NCI-H446 (cell line): Measurements from ENCODE around the gene TAPBP.

Experiments
- DNase-seq, 2 experiments: peaks; one replicate each; lab custom pipeline; 2025; lab: John Stamatoyannopoulos, UW

Gene TAPBP

DNA sequence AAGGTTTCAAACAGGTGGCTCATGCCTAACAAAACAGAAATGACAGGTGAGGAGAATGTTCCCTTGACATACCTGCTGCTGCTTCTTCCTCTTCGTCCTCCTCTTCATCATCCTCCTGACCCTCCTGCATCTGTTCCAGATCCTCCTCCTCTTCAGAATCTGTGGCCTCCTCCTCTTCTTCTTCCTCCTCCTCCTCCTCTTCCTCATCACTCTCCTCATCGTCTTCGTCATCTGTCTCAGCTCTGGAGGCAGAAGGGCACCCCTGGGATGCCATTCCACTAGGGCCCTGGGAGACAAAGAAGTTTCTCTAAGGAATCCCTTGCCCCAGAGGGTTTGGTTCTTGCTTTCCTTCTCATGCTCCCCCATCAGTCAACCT lies 6.0 kb upstream of the TAPBP start:
- DNase-seq: no peak

GRCh38 chr6:33318426-33319073 lies 4.7 kb upstream of the TAPBP start:
- DNase-seq: no peak

DNA sequence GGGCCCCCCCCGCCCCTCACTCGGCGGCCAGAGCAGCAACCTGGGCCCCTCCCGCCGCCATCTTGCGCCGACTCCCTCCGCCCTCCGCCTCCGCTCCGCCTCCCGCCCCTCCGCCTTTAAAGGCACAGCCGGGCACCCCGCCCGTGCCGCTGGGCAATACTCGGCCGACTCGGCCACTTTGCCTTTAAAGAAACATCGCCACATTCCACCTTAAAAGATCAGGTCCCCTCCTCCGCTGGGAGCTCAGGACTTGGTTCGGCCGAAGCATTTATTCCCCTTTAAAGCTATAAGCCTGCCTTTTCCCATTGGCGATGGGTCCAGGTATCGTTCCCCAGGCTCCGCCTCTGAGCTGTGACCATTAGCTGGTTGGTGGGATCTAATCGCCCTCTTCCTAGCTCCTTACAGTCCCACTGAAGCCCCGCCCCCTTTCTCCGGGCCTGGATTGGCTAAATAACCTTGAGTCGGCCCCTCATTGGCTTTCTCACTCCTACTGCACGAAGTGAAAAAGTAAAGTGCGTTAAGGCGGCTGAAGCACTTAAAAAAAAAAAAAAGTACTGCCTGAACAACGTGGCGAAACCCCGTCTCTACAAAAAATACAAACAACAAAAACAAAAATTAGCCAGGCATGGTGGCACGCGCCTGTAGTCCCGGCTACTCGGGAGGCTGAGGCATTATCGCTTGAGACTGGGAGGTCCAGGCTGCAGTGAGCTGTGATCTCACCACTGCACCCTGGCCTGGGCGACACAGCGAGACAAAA lies 4.0 kb upstream of the TAPBP start, which contains the start of gene ZBTB22:
Gene ZBTB22, minus strand, starts transcription at position 76 of the 757 bp plus-strand sequence. CDS start 828 bp downstream, outside the sequence.
- peak; percentile 96 to 98 for DNase-seq

- no peak for DNase-seq
These were observed 3.5 kb upstream of the TAPBP start for GRCh38 chr6:33317419-33317668.

GRCh38 chr6:33316603-33317418 lies 2.9 kb upstream of the TAPBP start:
- no peak for DNase-seq

DNA sequence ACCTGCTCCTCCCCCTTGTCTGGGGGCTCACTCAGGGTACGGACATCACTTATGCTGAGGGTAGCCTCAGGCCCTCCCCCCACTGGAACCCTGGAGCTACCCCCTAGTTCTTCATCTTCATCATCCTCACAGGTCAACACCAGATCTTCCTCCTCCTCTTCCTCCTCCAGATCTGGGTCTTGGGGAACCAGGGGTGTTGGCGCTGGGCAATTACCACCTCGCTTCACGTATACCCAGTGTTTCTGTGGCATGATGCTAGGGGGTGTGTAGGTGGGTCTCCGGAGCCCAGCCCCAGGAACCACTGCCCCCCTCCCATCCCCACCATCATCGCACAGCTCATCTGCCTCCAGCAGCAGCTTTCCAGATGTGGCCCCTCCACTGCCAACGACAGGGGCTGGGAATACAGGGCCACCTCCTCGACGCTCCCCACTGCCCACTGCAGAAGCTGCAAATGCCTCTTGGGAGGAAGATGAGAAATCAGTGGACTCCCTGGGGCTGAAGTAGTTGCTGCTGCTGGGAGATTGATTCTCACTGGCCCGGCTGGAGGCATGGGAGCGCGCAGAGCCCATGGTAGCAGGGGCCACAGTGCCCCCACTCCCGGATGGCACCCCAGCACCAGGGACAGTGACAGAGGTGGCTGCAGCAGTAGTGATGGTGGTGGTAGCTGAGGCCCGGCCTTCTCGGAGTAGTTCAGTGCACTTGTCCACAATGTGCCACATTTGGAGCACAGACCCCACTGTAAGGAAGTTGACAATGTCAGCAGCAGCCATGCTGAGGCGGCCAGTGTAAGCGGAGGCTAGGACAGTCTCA lies 2.1 kb upstream of the TAPBP start:
- no peak for DNase-seq

DNA sequence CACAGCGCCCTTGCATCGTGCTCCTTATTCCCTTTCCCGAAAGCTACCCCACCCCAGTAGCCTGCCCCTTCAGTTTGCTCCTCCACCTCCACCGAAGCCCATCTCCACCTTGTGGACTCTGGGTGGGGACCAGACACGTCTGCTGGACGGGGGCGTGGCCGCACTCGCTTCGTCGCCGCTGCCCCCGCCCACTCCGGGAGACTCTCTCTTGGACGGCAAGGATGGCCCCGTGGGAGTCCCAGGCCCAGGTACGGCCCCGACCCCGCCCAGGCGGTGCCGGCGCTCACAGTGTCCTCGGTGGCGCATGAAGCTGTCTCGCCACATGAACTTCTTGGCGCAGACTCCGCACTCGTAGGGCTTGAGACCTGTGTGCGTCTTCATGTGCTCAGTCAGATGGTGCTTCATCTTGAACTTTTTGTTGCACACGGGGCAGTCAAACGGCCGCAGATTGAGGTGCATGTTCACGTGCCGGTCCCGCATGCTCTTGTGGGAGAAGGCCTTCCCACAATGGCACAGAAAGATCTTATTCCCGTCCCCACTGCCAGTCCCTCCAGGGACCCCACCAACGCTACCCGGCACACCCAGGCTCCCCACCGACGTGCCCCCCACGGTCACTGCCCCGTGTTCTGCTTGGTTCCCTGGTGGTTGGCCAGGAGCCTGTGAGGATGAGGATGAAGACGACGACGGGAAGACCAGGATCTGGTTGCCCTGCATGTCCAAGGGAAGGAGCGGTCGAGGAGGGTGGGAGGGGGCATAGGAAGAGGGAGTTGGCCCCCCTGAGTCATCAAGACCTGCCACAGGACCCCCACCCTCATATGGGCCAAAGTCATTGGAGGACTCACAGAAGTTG lies 1.3 kb upstream of the TAPBP start:
- no peak for DNase-seq

DNA sequence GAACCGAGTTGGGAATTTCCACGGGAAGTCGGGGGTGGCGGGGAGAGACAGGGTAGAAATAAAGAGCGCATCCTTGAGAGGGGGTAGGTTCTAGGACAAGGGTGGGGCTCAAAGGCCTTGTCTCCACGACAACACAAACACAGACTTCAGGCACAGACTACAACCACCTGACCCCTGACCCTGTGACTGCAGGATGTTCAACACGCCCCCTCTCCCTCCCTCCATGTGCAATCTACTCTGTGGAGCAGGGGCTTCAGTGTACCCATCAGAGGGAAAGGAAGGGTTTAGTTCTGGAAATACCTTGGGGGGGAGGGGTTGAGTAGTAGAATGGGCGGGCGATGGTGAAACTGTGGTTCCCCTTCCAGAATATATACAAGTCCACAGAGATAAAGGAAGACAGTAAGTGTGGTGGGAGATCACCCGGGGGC lies 651 bp upstream of the TAPBP start:
- no peak for DNase-seq

GRCh38 chr6:33313105-33313708 lies 671 bp downstream of the TAPBP start:
- DNase-seq: no peak

DNA sequence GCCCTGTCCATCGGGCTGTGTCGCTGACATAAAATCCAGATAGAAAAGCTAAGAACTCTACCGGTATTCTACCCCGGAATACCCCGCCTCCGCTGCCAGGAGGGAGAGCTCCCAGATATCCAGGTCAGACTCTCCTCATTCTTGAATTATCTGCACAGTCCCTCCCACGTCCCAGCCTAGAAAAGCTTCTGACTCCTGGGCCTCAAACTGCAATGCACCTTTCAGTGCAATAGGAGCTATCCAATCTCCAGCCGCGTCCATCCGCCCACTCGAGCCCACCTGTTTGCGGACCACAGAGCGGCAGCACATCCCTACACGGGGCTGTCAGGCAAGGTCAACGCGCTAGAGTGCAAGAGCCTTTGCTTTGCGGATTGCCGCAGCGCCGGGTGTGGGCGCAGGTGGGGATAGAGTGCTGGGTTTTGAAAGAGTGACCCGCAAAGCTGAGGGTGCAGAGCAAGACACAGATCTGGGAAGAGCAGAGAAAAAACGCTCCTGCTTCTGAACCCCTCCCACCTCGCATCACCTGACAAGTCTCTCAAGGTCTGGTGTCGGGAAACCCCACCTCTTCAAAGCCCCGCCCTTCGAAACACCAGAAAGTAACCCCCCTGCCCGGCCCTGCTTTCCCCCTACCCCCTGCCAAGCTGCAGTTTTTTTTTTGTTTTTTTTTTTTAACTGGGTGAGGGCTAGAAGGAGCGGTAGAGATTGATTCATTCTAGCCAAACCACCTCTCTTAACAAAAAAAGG lies 1.3 kb downstream of the TAPBP start:
- peak in 1 of 2 experiments; percentile 15 for DNase-seq

DNA sequence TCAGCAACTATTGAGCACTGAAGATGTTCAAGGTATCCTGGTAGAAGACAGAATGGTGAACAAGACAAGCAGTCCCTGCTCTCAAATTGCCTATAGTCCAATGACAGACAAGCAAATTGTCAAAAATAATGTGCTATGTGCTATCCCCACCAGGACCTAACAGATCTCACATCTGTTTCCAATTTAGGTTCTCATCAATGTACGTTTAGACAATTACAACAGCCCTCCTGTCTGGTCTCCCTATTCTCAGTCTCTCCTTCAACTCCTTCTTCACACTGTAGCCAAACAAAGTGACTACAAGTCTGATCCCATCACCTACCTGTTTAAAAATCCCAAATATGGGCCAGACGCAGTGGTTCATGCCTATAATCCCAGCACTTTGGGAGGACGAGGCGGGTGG lies 7.5 kb downstream of the TAPBP start:
- DNase-seq: no peak

DNA sequence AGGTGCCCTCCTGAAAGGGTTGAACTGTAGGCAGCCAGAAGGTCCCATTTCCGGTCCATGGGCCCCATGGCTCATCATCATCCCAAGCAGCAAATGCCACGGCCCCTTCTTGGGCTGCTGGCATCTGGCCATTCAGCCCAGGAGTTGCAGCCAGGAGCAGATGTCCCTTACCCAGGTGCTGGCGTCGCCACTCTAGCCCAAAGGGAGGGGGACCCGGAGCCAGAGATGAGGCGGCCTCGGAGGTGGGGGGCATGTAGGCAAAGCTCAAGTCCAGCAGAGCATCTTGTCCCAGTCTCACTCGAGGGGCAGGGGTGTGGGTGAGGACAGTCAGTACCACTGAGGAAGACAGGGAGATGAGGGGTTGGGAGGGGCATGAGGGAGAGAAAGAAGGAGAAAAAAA lies 8.8 kb downstream of the TAPBP start:
- DNase-seq: no peak

DNA sequence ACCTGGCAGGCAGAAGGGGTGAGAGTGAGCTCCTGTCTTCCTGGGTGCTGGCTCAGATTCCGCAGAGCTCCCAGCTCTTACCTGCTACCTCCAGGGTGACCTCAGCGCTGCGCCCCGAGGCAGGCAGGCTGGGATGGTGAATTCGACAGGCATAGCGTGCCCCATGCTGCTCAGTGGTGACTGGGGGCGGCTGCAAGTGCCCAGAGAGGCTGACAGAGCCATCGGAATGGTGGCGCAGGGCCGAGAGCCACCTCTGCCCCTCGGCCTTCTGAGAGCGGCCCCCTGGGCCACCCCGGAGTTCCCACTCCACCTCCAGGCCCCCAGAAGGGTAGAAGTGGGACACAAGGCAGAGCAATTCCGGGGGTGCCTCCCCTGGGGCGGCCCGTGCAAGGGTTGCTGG lies 9.7 kb downstream of the TAPBP start:
- no peak for DNase-seq

DNA sequence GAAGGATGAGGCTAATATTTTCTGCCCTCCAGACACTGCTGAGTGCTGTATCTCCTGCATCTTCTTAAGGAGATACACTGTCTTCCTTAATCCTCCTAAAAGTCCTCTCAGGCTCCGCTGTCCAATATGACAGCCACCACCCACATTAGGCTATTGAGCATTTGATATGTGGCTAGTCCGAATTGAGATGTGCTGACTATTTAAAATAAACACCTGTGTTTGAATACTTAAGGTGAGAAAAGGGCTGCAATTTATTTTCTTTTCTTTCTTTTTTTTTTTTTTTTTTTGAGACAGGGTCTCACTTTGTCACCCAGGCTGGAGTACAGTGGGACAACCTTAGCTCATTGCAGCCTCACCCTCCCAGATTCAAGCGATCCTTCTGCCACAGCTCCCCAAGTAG lies 12.0 kb downstream of the TAPBP start:
- no peak for DNase-seq

GRCh38 chr6:33299237-33299944 lies 14.5 kb downstream of the TAPBP start:
- peak; percentile 89 to 94 for DNase-seq

GRCh38 chr6:33298773-33299236 lies 15.1 kb downstream of the TAPBP start, which contains the start of gene RGL2:
Gene RGL2 (minus strand): TSS chr6:33298942. CDS start chr6:33298610, 332 bp downstream.
- DNase-seq: no peak

GRCh38 chr6:33297956-33298772 lies 15.7 kb downstream of the TAPBP start:
- DNase-seq: peak; percentile 29 to 42

DNA sequence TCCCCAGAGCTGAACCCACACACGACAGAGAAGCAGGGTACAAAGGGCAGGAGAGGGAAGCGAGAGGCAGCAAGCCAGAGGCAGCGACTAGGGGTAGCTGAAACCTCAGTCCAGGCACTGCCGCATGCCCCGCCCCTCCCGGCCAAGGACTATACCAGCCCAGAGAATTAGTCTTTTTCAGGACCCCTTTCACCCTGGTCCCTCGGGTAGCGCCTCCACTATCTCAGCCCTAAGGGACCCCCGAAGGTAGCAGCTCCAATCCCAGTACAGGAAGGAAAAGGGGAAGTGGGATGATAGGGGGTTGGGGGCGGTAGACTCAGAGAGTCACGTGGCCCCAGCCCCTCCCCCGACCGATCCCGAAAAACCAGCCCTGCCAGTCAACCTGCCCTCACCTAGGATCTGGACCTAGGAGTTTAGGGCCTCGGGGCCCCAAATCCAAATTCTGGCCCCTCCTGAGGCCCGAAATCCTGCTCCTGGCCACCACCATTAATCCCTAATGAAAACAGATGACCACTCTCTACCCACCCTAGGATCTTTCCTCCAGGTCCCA lies 16.4 kb downstream of the TAPBP start:
- no peak for DNase-seq
